Chondrocyte (in vitro differentiated cells): Measurements from ENCODE around the gene CTSK. TPM values are rescaled to one million over a fixed set of nuclear protein-coding genes. Genes with fewer than 3 reads are reported as not detected.
"Not testable (repeated sequence)": the region's sequence is repeated elsewhere in the genome, so short reads cannot be mapped to it uniquely, and the experiment has no call there.

Source experiments
- DNase-seq: peaks from one replicate; pipeline ENCODE4 v3.0.0; 2021; ENCODE audit warnings: mixed read lengths, low spot score
- H3K27ac Mint-ChIP-seq: one replicate; pipeline ENCODE4 v1.8.0; 2021; ENCODE audit warnings: mild to moderate bottlenecking, moderate library complexity, mixed read lengths; ENCODE audit not compliant: unreplicated experiment
- H3K27me3 Mint-ChIP-seq: 2 replicates; pipeline ENCODE4 v1.8.0; 2021; ENCODE audit warnings: low read depth, mixed read lengths
- H3K36me3 Mint-ChIP-seq: 2 replicates; pipeline ENCODE4 v1.8.0; 2021; ENCODE audit warnings: low read depth, mixed read lengths
- H3K4me1 Mint-ChIP-seq: 2 replicates; pipeline ENCODE4 v1.8.0; 2021; ENCODE audit warnings: low read depth, mild to moderate bottlenecking, mixed read lengths
- H3K4me3 Mint-ChIP-seq: one replicate; pipeline ENCODE4 v1.8.0; 2021; ENCODE audit warnings: mild to moderate bottlenecking, moderate library complexity, mixed read lengths; ENCODE audit not compliant: unreplicated experiment
- H3K9me3 Mint-ChIP-seq: 2 replicates; pipeline ENCODE4 v1.8.0; 2021; ENCODE audit warnings: low read depth, mixed read lengths
- total RNA-seq: library from RNA; stranded (reverse); gene quantifications from 3 replicates; pipeline ENCODE4 v1.2.1, GENCODE V29; 2021
- TF ChIP-seq, protein P1 (sequence below): fragments of 200-600 bp; sonication (generic); IDR thresholded peaks from 2 replicates; pipeline ENCODE4 v1.5.0; 2021; ENCODE audit warnings: antibody characterized with exemption, mild to moderate bottlenecking, moderate library complexity

Gene CTSK
- total RNA-seq, 1 donor from 2014 or later, result 4.9 TPM

GRCh38 chr1:150804671-150805070 lies 3.4 kb downstream of the CTSK start:
- no peak for DNase-seq
- no peak overlapping the region for H3K27ac Mint-ChIP-seq
- no peaks in the 10 kb centered on the region for H3K27me3 Mint-ChIP-seq
- TF ChIP-seq, protein P1, sequence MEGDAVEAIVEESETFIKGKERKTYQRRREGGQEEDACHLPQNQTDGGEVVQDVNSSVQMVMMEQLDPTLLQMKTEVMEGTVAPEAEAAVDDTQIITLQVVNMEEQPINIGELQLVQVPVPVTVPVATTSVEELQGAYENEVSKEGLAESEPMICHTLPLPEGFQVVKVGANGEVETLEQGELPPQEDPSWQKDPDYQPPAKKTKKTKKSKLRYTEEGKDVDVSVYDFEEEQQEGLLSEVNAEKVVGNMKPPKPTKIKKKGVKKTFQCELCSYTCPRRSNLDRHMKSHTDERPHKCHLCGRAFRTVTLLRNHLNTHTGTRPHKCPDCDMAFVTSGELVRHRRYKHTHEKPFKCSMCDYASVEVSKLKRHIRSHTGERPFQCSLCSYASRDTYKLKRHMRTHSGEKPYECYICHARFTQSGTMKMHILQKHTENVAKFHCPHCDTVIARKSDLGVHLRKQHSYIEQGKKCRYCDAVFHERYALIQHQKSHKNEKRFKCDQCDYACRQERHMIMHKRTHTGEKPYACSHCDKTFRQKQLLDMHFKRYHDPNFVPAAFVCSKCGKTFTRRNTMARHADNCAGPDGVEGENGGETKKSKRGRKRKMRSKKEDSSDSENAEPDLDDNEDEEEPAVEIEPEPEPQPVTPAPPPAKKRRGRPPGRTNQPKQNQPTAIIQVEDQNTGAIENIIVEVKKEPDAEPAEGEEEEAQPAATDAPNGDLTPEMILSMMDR, result no peak
- H3K9me3 Mint-ChIP-seq, result no peaks in the 10 kb centered on the region
- no peak overlapping the region for H3K4me3 Mint-ChIP-seq
- H3K36me3 Mint-ChIP-seq, result peaks cover 10% of the 10 kb centered on the region
- H3K4me1 Mint-ChIP-seq, result peaks cover 25% of the 10 kb centered on the region

DNA sequence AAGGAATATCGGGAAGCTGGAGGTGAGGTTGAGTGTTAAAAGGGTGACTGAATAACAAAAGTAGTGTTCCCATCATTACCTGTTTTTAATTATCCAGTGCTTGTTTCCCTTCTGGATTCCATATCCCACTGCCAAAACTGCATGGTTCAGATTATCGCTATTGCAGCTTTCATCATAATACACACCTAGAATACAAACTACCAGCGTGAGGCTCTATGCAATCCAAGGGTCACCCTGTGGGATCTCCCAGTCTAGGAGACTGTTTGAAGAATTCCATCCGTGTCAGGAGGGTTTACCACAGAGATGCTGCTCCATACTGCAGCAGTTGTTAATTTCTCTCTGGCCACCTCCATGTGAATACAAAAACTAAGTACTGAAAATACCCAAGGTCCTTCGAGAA lies 9.0 kb downstream of the CTSK start:
- no peak overlapping the region for H3K4me3 Mint-ChIP-seq
- H3K9me3 Mint-ChIP-seq, result no peaks in the 10 kb centered on the region
- no peaks in the 10 kb centered on the region for H3K27me3 Mint-ChIP-seq
- peaks cover 45% of the 10 kb centered on the region for H3K36me3 Mint-ChIP-seq
- H3K27ac Mint-ChIP-seq, result no peak overlapping the region
- DNase-seq, result no peak
- H3K4me1 Mint-ChIP-seq, result no peaks in the 10 kb centered on the region
- TF ChIP-seq, protein P1, result no peak

DNA sequence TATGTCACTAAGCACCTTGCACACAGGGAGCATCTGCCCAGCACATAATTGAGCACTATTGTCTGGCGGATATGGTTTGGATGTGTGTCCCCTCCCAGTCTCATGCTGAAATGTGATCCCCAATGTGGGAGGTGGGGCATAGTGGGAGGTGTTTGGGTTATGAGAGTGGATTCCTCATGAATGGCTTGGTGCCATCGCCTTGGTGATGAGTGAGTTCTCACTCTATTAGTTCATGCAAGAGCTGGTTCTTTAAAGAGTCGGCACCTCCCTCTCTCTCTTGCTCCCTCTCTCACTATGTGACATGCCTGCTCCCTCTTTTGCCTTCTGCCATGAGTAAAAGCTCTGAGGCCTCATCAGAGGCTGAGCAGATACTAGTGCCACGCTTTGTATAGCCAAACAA lies 9.5 kb downstream of the CTSK start:
- TF ChIP-seq, protein P1, result no peak
- H3K27ac Mint-ChIP-seq, result no peak overlapping the region

DNA sequence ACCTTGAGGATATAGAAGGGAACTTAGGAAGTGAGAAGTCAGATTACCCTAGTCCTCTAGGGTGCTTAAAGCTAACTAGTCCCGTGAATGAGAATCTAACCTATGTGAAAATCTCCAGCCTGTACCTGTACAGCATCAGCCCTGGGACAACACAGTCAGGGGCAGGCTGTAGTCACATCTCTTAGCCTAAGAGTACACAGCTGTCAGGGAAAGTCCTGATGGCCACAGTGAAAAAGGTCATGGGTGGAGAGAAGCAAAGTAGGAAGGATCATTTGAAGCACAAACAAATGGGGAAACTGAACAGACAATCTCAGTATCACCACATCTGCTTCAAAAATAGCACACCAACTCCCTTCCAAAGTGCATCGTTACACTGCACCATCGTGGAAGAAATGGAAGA lies 11.7 kb downstream of the CTSK start:
- peaks cover 40% of the 10 kb centered on the region for H3K36me3 Mint-ChIP-seq
- no peaks in the 10 kb centered on the region for H3K27me3 Mint-ChIP-seq
- no peak for DNase-seq
- no peaks in the 10 kb centered on the region for H3K9me3 Mint-ChIP-seq
- TF ChIP-seq, protein P1, result no peak
- H3K27ac Mint-ChIP-seq, result no peak overlapping the region
- H3K4me3 Mint-ChIP-seq, result no peak overlapping the region
- no peaks in the 10 kb centered on the region for H3K4me1 Mint-ChIP-seq

More for the DNA sequence above, 9.5 kb downstream of the CTSK start:
- H3K4me3 Mint-ChIP-seq, result no peak overlapping the region
- no peaks in the 10 kb centered on the region for H3K9me3 Mint-ChIP-seq
- H3K27me3 Mint-ChIP-seq, result no peaks in the 10 kb centered on the region
- no peak for DNase-seq
- H3K36me3 Mint-ChIP-seq, result peaks cover 45% of the 10 kb centered on the region
- no peaks in the 10 kb centered on the region for H3K4me1 Mint-ChIP-seq

GRCh38 chr1:150793778-150794177 lies 14.3 kb downstream of the CTSK start:
- not testable (repeated sequence) for DNase-seq, H3K27me3 Mint-ChIP-seq, H3K4me3 Mint-ChIP-seq, H3K4me1 Mint-ChIP-seq, H3K27ac Mint-ChIP-seq, H3K9me3 Mint-ChIP-seq
- peaks cover 37% of the 10 kb centered on the region for H3K36me3 Mint-ChIP-seq

DNA sequence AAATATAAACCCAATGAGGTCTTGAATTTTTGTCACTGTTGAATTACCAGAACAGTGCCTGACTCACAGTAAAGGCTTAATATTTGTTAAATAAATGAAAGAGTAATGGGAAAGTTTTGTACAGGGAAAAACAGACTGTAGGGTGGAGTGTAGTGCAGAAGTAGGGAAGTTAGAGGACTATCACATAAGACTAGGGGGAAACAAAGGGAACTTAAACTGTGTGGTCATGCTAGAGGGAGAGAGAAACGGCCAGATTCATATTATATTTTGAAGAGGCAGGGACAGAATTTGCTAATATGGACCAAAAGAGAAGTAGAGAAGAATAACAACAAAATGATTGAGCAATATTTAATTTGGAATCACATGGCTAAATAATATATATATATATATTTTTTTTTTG lies 14.8 kb downstream of the CTSK start:
- no peak overlapping the region for H3K27ac Mint-ChIP-seq
- peaks cover 31% of the 10 kb centered on the region for H3K36me3 Mint-ChIP-seq
- no peaks in the 10 kb centered on the region for H3K27me3 Mint-ChIP-seq
- H3K4me1 Mint-ChIP-seq, result no peaks in the 10 kb centered on the region
- TF ChIP-seq, protein P1, result no peak
- no peaks in the 10 kb centered on the region for H3K9me3 Mint-ChIP-seq
- DNase-seq, result no peak
- H3K4me3 Mint-ChIP-seq, result no peak overlapping the region
